ENCODE measurements around the gene SOWAHA.

DNA sequence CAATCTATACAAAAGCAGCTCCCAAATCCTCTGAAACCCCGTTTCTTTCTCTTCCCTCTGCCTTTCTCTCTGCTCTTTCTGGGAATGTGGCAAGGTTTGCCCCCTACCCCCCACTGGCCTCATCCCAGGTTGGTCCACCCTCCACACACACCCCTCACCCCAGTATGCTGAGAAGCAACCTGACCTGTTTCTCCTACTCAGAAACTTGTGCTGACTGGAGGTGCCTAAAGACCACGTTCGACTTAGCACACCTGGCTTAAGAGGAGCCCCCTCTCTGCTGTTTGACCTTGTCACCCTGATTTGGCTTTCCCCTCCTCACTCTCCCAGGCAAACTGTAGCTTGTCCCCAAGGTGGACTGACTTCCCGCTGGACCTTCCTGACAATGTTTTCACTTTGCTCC, 35.0 kb upstream of the SOWAHA start:
- TF ChIP-seq, protein P1, sequence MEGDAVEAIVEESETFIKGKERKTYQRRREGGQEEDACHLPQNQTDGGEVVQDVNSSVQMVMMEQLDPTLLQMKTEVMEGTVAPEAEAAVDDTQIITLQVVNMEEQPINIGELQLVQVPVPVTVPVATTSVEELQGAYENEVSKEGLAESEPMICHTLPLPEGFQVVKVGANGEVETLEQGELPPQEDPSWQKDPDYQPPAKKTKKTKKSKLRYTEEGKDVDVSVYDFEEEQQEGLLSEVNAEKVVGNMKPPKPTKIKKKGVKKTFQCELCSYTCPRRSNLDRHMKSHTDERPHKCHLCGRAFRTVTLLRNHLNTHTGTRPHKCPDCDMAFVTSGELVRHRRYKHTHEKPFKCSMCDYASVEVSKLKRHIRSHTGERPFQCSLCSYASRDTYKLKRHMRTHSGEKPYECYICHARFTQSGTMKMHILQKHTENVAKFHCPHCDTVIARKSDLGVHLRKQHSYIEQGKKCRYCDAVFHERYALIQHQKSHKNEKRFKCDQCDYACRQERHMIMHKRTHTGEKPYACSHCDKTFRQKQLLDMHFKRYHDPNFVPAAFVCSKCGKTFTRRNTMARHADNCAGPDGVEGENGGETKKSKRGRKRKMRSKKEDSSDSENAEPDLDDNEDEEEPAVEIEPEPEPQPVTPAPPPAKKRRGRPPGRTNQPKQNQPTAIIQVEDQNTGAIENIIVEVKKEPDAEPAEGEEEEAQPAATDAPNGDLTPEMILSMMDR (IDR thresholded peaks at IDR 0.05; ENCODE audit: low read length) = no peak
- no peak for TF ChIP-seq EZH2phosphoT487 (IDR thresholded peaks at IDR 0.05; ENCODE audit: low read length)
